Tibial artery (tissue), 4 donors: ENCODE results near the gene VKORC1L1.
"Not testable (repeated sequence)": the region's sequence is repeated elsewhere in the genome, so short reads cannot be mapped to it uniquely, and the experiment has no call there.

Experiments used
- DNase-seq, 2 donors: peaks; one replicate each; pipeline ENCODE4 v3.0.0-alpha.2; 2019
- H3K27ac ChIP-seq, 2 donors: fragments of 200-600 bp; sonication (generic) in 1 of 2; 1 replicate in 1 of 2; 2 replicates in 1 of 2; pipeline ENCODE4 v1.5.1; 2018 to 2019; ENCODE audit warnings: mild to moderate bottlenecking in 1 of 2
- H3K27me3 ChIP-seq, 2 donors: fragments of 200-600 bp; sonication (generic) in 1 of 2; one replicate each; pipeline versions ENCODE4 v1.5.1 to v1.6.0; 2016 to 2019
- H3K36me3 ChIP-seq, 3 donors: fragments of 200-600 bp; sonication (generic) in 2 of 3; one replicate each; pipeline ENCODE4 v1.5.1; 2016 to 2019; ENCODE audit warnings: mild to moderate bottlenecking in 2 of 3
- H3K4me1 ChIP-seq, 4 donors: fragments of 200-600 bp; sonication (generic) in 2 of 4; 1 replicate in 3 of 4; 2 replicates in 1 of 4; pipeline ENCODE4 v1.5.1; 2016 to 2019
- H3K4me3 ChIP-seq, 2 donors: fragments of 200-600 bp; sonication (generic) in 1 of 2; 1 replicate in 1 of 2; 2 replicates in 1 of 2; pipeline ENCODE4 v1.5.1; 2018 to 2019; ENCODE audit warnings: mild to moderate bottlenecking in 2 of 2
- H3K9me3 ChIP-seq, 3 donors: fragments of 200-600 bp; sonication (generic) in 1 of 3; one replicate each; pipeline ENCODE4 v1.5.1; 2016 to 2019
- intact Hi-C: fragments of 100-400 bp; cut with DNase I; formaldehyde crosslinking; loops from one replicate; pipeline ENCODE4 v1.15.0; 2023; ENCODE audit warnings: low total_unique reads
- TF ChIP-seq, protein P1 (sequence below), 2 experiments: fragments of 200-600 bp in 1 of 2; fragments of 450-650 bp in 1 of 2; IDR thresholded peaks; one replicate each; pipeline ENCODE4 v1.5.1; 2017 to 2019; ENCODE audit warnings: antibody characterized with exemption in 2 of 2, mild to moderate bottlenecking in 1 of 2, moderate library complexity in 1 of 2

VKORC1L1 gene

DNA sequence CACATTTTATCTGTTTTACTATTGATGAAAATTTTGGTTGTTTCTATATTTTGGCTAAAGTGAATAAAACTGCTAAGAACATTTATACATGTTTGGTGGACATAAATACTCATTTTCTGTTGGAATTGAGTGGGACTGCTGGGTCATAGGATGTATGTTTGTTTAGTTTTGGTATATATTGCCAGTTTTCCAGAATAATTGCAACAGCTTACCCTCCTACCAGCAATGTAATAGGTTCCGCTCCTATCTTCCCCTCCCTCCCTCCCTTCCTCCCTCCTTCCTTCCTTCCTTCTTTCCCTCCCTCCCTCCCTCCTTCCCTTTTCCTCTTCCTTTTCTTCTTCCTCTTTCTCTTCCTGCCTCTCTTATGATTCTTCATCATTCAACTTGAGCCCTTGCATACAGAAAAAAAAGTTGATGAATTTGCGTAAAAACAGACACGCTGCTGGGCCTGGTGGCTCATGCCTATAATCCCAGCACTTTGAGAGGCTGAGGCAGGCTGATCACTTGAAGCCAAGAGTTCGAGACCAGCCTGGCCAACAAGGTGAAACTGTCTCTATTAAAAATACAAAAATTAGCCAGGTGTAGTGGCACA is 23.5 kb downstream of the VKORC1L1 start:
- H3K9me3 ChIP-seq, result no peaks in the 10 kb centered on the region
- no peaks in the 10 kb centered on the region for H3K4me1 ChIP-seq
- intact Hi-C loops, result no loop called here
- DNase-seq, result no peak
- H3K36me3 ChIP-seq, result no peaks in the 10 kb centered on the region
- no peak overlapping the region for H3K4me3 ChIP-seq
- no peaks in the 10 kb centered on the region for H3K27me3 ChIP-seq
- TF ChIP-seq, protein P1, sequence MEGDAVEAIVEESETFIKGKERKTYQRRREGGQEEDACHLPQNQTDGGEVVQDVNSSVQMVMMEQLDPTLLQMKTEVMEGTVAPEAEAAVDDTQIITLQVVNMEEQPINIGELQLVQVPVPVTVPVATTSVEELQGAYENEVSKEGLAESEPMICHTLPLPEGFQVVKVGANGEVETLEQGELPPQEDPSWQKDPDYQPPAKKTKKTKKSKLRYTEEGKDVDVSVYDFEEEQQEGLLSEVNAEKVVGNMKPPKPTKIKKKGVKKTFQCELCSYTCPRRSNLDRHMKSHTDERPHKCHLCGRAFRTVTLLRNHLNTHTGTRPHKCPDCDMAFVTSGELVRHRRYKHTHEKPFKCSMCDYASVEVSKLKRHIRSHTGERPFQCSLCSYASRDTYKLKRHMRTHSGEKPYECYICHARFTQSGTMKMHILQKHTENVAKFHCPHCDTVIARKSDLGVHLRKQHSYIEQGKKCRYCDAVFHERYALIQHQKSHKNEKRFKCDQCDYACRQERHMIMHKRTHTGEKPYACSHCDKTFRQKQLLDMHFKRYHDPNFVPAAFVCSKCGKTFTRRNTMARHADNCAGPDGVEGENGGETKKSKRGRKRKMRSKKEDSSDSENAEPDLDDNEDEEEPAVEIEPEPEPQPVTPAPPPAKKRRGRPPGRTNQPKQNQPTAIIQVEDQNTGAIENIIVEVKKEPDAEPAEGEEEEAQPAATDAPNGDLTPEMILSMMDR (IDR thresholded peaks at IDR 0.05), result no peak
- no peak overlapping the region for H3K27ac ChIP-seq

DNA sequence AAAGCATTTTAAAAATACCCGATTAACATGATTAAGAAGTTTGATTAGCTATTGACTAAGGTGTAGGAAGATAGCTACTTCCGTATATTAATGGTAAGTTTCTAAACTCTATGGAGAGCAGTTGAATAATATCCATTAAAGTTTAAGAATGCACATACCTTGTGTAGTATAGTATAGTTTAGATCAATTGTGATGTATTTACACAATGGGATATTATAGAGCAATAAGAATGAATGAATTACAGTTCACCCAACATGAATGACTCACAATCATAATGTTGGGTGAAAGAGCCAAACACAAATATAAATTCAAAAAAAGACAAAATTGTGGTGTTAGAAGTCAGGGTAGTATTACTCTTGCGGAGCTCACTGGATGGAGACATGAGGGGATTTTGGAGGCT is 24.4 kb downstream of the VKORC1L1 start:
- H3K27me3 ChIP-seq, H3K27ac ChIP-seq, H3K9me3 ChIP-seq, intact Hi-C loops, H3K36me3 ChIP-seq, H3K4me3 ChIP-seq, H3K4me1 ChIP-seq, DNase-seq: not testable (repeated sequence)

DNA sequence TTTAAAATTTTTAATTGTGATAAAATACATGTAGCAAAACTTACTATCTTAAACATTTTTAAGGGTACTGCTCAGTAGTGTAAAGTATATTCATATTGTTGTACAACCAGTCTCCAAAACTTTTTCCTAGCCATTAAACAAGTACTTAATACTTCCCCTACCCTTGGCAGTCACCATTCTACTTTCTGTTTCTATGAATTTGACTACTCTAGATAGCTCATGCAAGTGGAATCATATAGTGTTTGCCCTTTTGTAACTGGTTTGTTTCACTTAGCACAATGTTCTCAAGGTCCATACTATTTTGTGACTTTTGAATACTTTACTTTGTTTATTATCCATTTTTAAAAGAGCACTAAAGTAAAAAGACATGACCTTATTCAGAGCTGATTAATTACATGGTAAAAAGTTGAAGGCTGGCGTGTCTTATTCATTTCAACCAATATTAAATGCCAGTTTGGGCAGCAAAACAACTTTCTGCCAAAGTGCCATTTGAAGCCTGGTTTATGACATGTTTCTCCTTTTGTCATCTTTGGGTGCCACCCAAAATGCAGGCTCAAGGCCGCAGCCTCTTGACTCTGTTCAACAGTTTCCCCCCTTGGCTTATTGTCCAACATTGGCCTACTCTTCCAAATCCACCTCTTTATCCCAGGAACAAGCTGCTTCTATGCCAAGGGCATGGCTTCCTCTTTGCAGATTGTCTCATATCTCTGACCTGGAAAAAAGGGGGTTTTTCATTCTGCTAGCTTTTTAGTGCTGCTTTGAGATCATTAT is 26.0 kb downstream of the VKORC1L1 start:
- H3K36me3 ChIP-seq, H3K4me3 ChIP-seq, H3K9me3 ChIP-seq, DNase-seq, H3K27ac ChIP-seq, intact Hi-C loops, H3K27me3 ChIP-seq, H3K4me1 ChIP-seq: not testable (repeated sequence)

DNA sequence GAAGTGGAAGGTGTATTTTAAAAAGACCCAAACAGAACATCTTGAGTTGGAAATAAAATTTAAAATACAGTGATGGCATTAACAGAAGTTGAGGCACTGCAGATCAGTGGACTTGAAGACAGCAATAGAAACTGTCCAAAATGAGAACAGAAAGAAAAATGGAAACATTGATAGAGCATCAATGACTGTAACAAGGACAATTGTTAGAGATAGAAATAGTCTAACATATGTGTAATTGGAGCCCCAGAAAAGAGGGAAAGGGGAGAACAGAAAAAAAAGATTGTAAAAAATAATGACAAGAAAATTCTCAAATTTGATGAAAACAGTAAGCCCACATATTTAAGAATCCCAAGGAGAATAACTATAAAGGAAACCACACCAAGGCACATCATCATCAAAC is 29.4 kb downstream of the VKORC1L1 start:
- Histone ChIP-seq H3K9me3 (peaks cover 0 to 6% (median 0%) of the 10 kb centered on the region in 3 donors), H3K4me3 (no peak overlapping the region), H3K4me1 (no peaks in the 10 kb centered on the region), H3K27me3 (no peaks in the 10 kb centered on the region), H3K36me3 (no peaks in the 10 kb centered on the region), H3K27ac (no peak overlapping the region)
- TF ChIP-seq, protein P1 (IDR thresholded peaks at IDR 0.05), result no peak
- DNase-seq, result no peak
- intact Hi-C loops, result no loop called here

DNA sequence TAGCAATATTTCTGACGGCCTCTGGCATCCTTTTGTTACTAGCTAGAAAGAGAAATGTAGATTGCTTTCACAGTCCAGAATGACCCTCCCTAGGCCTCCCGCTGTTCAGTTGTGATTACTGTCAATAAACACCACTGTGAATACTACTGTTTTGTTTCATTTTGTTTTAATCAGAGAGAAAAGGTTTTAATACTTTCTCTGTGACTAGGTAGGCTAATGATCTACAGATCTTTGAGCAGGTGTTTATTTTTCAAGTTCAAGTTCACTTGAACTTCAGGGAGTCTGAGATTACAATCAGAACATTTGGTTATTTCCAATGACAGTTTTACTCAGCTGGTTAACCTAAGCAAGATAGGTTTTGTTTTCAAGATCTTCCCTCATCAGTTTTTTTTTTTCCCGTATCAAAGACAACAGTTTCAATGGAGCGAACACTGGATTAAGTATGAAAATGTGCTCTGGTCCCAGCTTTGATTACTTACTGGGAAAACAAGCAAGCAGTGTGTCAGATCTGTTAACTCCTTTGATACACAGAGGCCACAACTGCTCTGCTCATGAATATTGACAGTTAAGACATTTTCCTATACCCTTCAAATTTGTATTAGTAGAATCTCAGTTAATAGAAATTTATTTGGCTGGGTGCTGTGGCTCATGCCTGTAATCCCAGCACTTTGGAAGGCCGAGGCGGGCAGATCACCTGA is 34.8 kb downstream of the VKORC1L1 start:
- Histone ChIP-seq H3K36me3 (no peaks in the 10 kb centered on the region), H3K4me3 (no peak overlapping the region), H3K27me3 (no peaks in the 10 kb centered on the region), H3K4me1 (peaks cover 0 to 7% (median 0%) of the 10 kb centered on the region in 4 donors), H3K27ac (no peak overlapping the region), H3K9me3 (no peaks in the 10 kb centered on the region)
- TF ChIP-seq, protein P1 (IDR thresholded peaks at IDR 0.05), result no peak
- intact Hi-C loops, result no loop called here
- no peak for DNase-seq

DNA sequence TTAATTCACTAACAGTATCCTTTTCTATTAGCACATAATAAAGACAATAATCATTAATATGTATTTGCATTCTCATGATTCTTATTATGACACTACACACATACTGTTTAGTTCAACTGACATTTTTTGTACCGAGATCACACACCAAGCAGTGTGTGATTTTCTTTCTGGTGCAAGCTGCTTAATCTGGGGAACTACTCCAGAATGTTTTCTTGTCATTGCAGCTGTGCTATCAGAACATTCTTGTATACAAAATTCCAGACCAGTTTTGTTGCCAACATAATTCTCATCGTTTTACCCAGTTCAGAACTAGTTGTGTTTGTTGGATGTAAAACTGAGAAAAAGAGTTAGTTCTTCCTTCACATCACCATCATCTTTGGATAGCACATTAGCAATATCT is 37.4 kb downstream of the VKORC1L1 start:
- Histone ChIP-seq H3K27ac (no peak overlapping the region), H3K9me3 (no peaks in the 10 kb centered on the region), H3K4me1 (peaks cover 0 to 21% (median 0%) of the 10 kb centered on the region in 4 donors), H3K36me3 (no peaks in the 10 kb centered on the region), H3K4me3 (no peak overlapping the region), H3K27me3 (no peaks in the 10 kb centered on the region)
- no peak for DNase-seq
- intact Hi-C loops, result no loop called here
- TF ChIP-seq, protein P1 (IDR thresholded peaks at IDR 0.05), result no peak
